HepG2 (cell line): ENCODE data around the gene CAMKMT. TPM values are rescaled to one million over a fixed set of nuclear protein-coding genes. Genes with fewer than 3 reads are reported as not detected.

ENCODE experiments used
- ATAC-seq: fragments of 200-7000 bp; cut with Tn5 transposase; 3 replicates; pipeline ENCODE4 v1.9.1; 2020; ENCODE audit warnings: mild to moderate bottlenecking, moderate library complexity
- BruUV-seq: library from RNA; stranded (reverse); fragments of 400-500 nt; replicated peaks from 2 replicates; lab custom pipeline; 2021; lab: Mats Ljungman, UMichigan
- CTCF ChIA-PET: fragments of 300-600 bp; formaldehyde crosslinking; extraction: SDS; loops from one replicate; lab custom pipeline; 2021; ENCODE audit warnings: low total read pairs, inconsistent platforms, low intra/inter-chr PET ratio; lab: Yijun Ruan, JAX
- POLR2A ChIA-PET: fragments of 350-600 bp; sonication (Branson Sonifier 250); formaldehyde crosslinking; loops from one replicate; lab custom pipeline; 2020; ENCODE audit warnings: antibody characterized with exemption, inconsistent platforms; lab: Yijun Ruan, JAX
- DNase-seq: peaks from one replicate; pipeline ENCODE4 v3.0.0-alpha.2; 2015; ENCODE audit warnings: low spot score
- FAIRE-seq: peaks from 3 replicates; lab custom pipeline; 2011; peaks lifted over from hg19 to GRCh38; lab: Jason Lieb, UNC
- H2AFZ ChIP-seq: one replicate; pipeline ENCODE4 v1.6.1; 2011; ENCODE audit warnings: low read length, inconsistent platforms
- H3K27ac ChIP-seq: fragments of 300-600 bp; 3 replicates; pipeline ENCODE4 v1.8.0; 2011; ENCODE audit warnings: mixed run types, mild to moderate bottlenecking, mixed read lengths, low read length, inconsistent platforms; ENCODE audit not compliant: insufficient read depth; ENCODE audit errors: extremely low read length
- H3K27me3 ChIP-seq, 2 experiments: fragments of 200-600 bp in 1 of 2; 2 replicates in 1 of 2; 3 replicates in 1 of 2; pipeline versions ENCODE4 v1.6.0 to v1.8.0; 2011; ENCODE audit warnings: low read length in 2 of 2, mild to moderate bottlenecking in 2 of 2, moderate library complexity in 2 of 2, inconsistent platforms in 1 of 2; ENCODE audit not compliant: insufficient read depth in 2 of 2, control insufficient read depth in 1 of 2
- H3K36me3 ChIP-seq, 2 experiments: fragments of 200-600 bp in 1 of 2; replicated peaks in 1 of 2; 2 replicates in 1 of 2; 3 replicates in 1 of 2; pipeline versions ENCODE4 v1.5.1 to v1.8.0; 2011; ENCODE audit warnings: low read length in 2 of 2, inconsistent platforms in 1 of 2; ENCODE audit not compliant: insufficient read depth in 2 of 2, control insufficient read depth in 1 of 2
- H3K4me1 ChIP-seq: 2 replicates; pipeline ENCODE4 v1.5.1; 2012; ENCODE audit warnings: low read length, inconsistent platforms; ENCODE audit not compliant: insufficient read depth
- H3K4me2 ChIP-seq: 2 replicates; pipeline ENCODE4 v1.6.0; 2011; ENCODE audit warnings: low read depth, low read length, inconsistent platforms
- H3K4me3 ChIP-seq, 3 experiments: fragments of 200-600 bp in 1 of 3; sonication (generic), shearing (Covaris generic) in 1 of 3; replicated peaks in 1 of 3; 2 replicates each; pipeline ENCODE4 v1.5.1; 2011 to 2016; ENCODE audit warnings: low read length in 3 of 3, inconsistent platforms in 2 of 3, low read depth in 2 of 3, mild to moderate bottlenecking in 2 of 3, control low read depth in 1 of 3, mixed read lengths in 1 of 3; ENCODE audit not compliant: insufficient read depth in 1 of 3
- H3K79me2 ChIP-seq: one replicate; pipeline ENCODE4 v1.6.1; 2011; ENCODE audit warnings: low read length, inconsistent platforms; ENCODE audit not compliant: insufficient read depth
- H3K9ac ChIP-seq: 2 replicates; pipeline ENCODE4 v1.6.0; 2011; ENCODE audit warnings: mild to moderate bottlenecking, low read depth, low read length, inconsistent platforms; ENCODE audit not compliant: insufficient read depth
- H3K9me3 ChIP-seq: 2 replicates; pipeline ENCODE4 v1.5.1; 2012; ENCODE audit warnings: mild to moderate bottlenecking, low read length
- H4K20me1 ChIP-seq: 2 replicates; pipeline ENCODE4 v1.6.0; 2011; ENCODE audit warnings: inconsistent platforms, mild to moderate bottlenecking, low read length, moderate library complexity; ENCODE audit not compliant: insufficient read depth
- CENPT ChIP-seq: sonication (generic); formaldehyde crosslinking; IDR thresholded peaks from 2 replicates; pipeline ENCODE4 v1.8.0; 2022; ENCODE audit warnings: low read depth, mild to moderate bottlenecking, moderate library complexity, missing genetic modification reagents
- GPN1 ChIP-seq: sonication (generic); formaldehyde crosslinking; IDR thresholded peaks from 2 replicates; pipeline ENCODE4 v1.5.1; 2020; ENCODE audit warnings: missing genetic modification reagents, borderline replicate concordance
- JARID2 ChIP-seq: sonication (generic); formaldehyde crosslinking; IDR thresholded peaks from 2 replicates; pipeline ENCODE4 v1.8.1; 2023; ENCODE audit warnings: missing genetic modification reagents, inconsistent platforms; ENCODE audit not compliant: insufficient replicate concordance
- NR2F6 ChIP-seq, 2 experiments: IDR thresholded peaks; 2 replicates each; pipeline ENCODE4 v1.6.1; 2016; ENCODE audit warnings: antibody characterized with exemption in 1 of 2, mild to moderate bottlenecking in 1 of 2
- PRDM4 ChIP-seq: sonication (generic); formaldehyde crosslinking; IDR thresholded peaks from 2 replicates; pipeline ENCODE4 v1.9.0; 2021; ENCODE audit warnings: missing genetic modification reagents, borderline replicate concordance
- SATB2 ChIP-seq: sonication (generic); formaldehyde crosslinking; IDR thresholded peaks from 2 replicates; pipeline ENCODE4 v1.5.0; 2020; ENCODE audit warnings: missing genetic modification reagents
- TERF1 ChIP-seq: sonication (generic); formaldehyde crosslinking; IDR thresholded peaks from 2 replicates; pipeline ENCODE4 v1.8.0; 2022; ENCODE audit warnings: mild to moderate bottlenecking, missing genetic modification reagents, moderate library complexity
- WGBS: methylation state at CpG from one replicate; pipeline ENCODE4 v1.1.6; 2017; ENCODE audit warnings: low lambda C conversion rate; 5-methylcytosine and 5-hydroxymethylcytosine counted together
- in situ Hi-C: cut with HindIII; loops from 2 replicates; pipeline ENCODE4 v1.10.0; 2017; ENCODE audit warnings: low pct_unique_long_range_greater_than_20kb; ENCODE audit not compliant: extremely low pct_ligation_motif_present
- intact Hi-C: fragments of 100-400 bp; cut with micrococcal nuclease; formaldehyde crosslinking; loops from one replicate; pipeline ENCODE4 v1.10.0; 2022; ENCODE audit not compliant: unreplicated experiment
- polyA plus RNA-seq, 8 experiments: library from polyadenylated mRNA; depleted of rRNA in 3 of 8; stranded (reverse) in 7 of 8; unstranded in 1 of 8; fragments of >200 nt; fragmentation: Illumina TruSeq in 4 of 8; extraction: Trizol in 4 of 8; gene quantifications; 2 replicates each; pipeline versions ENCODE4 v1.2.1 to v1.2.3, GENCODE V29; 2011 to 2016; ENCODE audit warnings: low read depth in 4 of 8, missing spikeins in 1 of 8, mixed read lengths in 1 of 8; ENCODE audit not compliant: insufficient read depth in 1 of 8
- total RNA-seq, 5 experiments: library from RNA; depleted of rRNA; stranded (reverse); fragments of >200 nt; fragmentation: Illumina TruSeq; extraction: Trizol; gene quantifications; 2 replicates each; pipeline ENCODE4 v1.2.3, GENCODE V29; 2016; ENCODE audit warnings: low read depth in 1 of 5

CAMKMT gene
- total and polyA plus RNA-seq, 2 of the 13 experiments (the other 11 are each of a cell fraction or from before 2014, with no cell fraction given), result 6.9 to 20.8 TPM

- ChIA-PET CTCF (no interaction called here), POLR2A (no interaction called here)
- Histone ChIP-seq H3K4me1 (0 out of 2 replicates have a peak, but pooled peaks cover 4% of the 10 kb centered on the region), H3K27ac (no peak overlapping the region), H4K20me1 (no peaks in the 10 kb centered on the region), H3K9ac (no peak overlapping the region), H3K27me3 (peaks cover 0 to 3% of the 10 kb centered on the region in 2 experiments; a peak in 1 of 5 replicates), H2AFZ (no peak overlapping the region), H3K9me3 (no peaks in the 10 kb centered on the region), H3K36me3 (no peaks in the 10 kb centered on the region)
- in situ Hi-C loops (no loop called here), intact Hi-C loops (no loop called here)
- 20% methylated on average over 6 of the region's 6 CpGs for WGBS
- no peak for FAIRE-seq
- TF ChIP-seq NR2F6 (IDR thresholded peaks at IDR 0.05), result 0 out of 2 replicates have a peak, but pooled peaks have one; percentile 7
- TF ChIP-seq NR2F6 (CRISPR knock-in tag; IDR thresholded peaks at IDR 0.05), result no peak
- no peak for TF ChIP-seq PRDM4 (CRISPR knock-in tag)
- TF ChIP-seq, all 625 proteins: peak for 1
- no peak for DNase-seq
- no peak overlapping the region for H3K4me3 ChIP-seq
- H3K79me2 ChIP-seq, result no peaks in the 10 kb centered on the region
- BruUV-seq, result no TSS peak
- no peak overlapping the region for H3K4me2 ChIP-seq
- ATAC-seq, result no peak
Measured at GRCh38 chr2:44821500-44821899, 459.8 kb downstream of the CAMKMT start.

- no TSS peak for BruUV-seq
- no peaks in the 10 kb centered on the region for H3K36me3 ChIP-seq
- no peaks in the 10 kb centered on the region for H3K9me3 ChIP-seq
- intact Hi-C loops, result no loop called here
- POLR2A ChIA-PET, result no interaction called here
- H3K27ac ChIP-seq, result no peak overlapping the region
- ATAC-seq (no peak), FAIRE-seq (no peak), DNase-seq (no peak)
- H3K79me2 ChIP-seq, result no peaks in the 10 kb centered on the region
- 0 out of 2 replicates have a peak, but pooled peaks cover 4% of the 10 kb centered on the region for H3K4me1 ChIP-seq
- no peak overlapping the region for H3K4me2 ChIP-seq
- no peaks in the 10 kb centered on the region for H4K20me1 ChIP-seq
- in situ Hi-C loops, result no loop called here
- H3K27me3 ChIP-seq, result peaks cover 0 to 3% of the 10 kb centered on the region in 2 experiments; a peak in 2 of 5 replicates
- TF ChIP-seq JARID2 (CRISPR knock-in tag) (no peak), GPN1 (no peak), CENPT (no peak), SATB2 (CRISPR knock-in tag) (no peak), TERF1 (CRISPR knock-in tag) (no peak)
- 29% methylated on average over 6 of the region's 6 CpGs for WGBS
- CTCF ChIA-PET, result no interaction called here
- no peak overlapping the region for H3K4me3 ChIP-seq
- no peak overlapping the region for H3K9ac ChIP-seq
- H2AFZ ChIP-seq, result no peak overlapping the region
Measured at GRCh38 chr2:44822174-44822573, 460.4 kb downstream of the CAMKMT start.
